Head of caudate nucleus (tissue), 42 donors: ENCODE measurements around the gene MT1F.
"Not testable (repeated sequence)": the region's sequence is repeated elsewhere in the genome, so short reads cannot be mapped to it uniquely, and the experiment has no call there.

Source experiments
- DNase-seq, 42 donors: peaks; one replicate each; pipeline versions ENCODE4 v3.0.0 to v3.0.0-alpha.2; 2020 to 2021; ENCODE audit warnings: mixed read lengths in 7 of 42
- intact Hi-C: fragments of 100-400 bp; cut with DNase I; formaldehyde crosslinking; loops from one replicate; pipeline ENCODE4 v1.15.0; 2022

MT1F gene

DNA sequence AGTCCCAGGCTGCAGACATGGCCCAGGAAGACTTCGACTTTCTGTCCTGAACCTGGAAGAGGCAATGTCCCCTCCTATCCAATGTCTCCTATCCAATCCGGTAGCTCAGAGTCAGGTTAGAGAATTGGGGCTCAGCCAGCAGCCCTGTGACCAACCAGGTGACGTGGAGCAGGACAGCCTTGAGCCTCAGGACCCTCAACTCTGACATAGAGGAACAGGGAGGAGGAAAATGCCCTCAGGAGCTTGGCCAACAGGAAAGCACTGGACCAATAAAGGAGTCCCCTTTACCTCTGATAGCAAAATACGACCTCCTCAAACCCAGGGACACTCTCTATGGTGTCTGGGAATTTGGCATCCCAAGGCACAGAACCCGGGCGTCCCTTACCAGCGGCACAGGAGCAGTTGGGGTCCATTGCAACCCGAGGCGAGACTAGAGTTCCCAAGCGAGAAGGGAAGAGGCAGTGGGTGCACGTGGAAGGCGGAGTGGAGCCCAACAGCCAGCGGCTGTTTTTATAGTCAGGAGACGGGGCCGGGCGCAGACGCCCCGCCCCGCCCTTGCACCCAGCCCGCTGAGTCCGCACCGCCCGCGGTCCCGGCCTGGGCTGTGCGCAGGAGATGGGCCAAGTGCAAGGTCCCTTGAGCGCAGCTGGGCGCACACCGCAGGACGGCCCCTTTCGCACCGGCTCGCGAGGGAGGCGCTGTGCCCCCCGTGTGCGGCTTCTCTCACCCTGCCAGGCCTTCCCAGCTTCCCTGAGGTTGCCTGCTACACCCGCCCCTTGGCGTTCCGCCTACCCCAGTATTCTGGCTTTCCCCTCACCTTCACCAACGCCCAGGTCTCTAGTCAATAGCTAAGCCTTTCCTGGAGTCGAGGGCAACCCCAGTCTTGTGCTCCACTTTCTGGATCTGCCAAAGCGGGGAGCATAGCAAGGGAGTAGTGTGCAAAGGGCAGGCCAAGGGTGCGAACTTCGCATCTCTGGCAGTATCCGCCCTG is 10.1 kb downstream of the MT1F start, which contains the start of gene MT1G:
Gene MT1G, minus strand, starts transcription at position 485 of the 991 bp plus-strand sequence. Its CDS starts 72 bp downstream, at position 413.
- intact Hi-C loops: no loop called here
- peak in 26 of 42 donors; percentile 21 to 68 (median 44) for DNase-seq

DNA sequence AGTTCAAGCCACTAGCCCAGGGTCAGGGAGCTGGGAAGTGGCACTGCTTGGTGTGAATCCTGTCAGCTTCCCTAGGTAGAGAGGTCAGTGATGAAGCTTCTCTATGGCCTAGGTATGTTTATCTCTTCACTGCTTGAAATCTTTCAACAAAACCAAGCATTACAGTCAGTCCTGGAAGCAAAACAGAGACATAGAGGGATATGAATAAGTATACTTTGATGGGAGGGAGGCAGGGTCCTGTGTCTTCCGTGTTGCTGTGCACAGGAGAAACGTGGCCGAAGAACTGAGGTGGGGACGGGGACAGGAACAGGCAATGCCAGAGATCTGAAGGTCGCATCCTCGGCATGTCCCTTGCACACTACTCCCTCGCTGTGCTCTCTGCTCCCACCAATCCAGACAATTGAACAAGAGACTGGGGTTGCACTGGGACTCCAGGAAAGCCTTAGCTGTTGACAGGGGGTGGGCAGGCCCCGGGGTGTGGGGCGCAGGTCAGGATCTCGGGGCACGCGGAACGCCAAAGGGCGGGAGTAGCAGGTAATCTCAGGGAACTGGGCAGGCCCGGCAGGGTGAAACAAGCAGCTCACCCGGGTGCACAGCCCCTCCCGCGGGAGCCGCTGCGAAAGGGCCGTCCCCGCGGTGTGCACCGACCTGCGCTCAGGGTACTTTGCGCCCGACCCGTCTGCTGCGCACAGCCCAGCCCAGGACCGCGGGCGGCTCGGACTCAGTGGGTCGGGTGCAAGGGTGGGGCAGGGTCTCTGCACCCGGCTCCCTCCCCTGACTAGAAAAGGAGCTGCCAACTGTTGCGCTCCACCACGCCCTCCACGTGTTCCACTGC is 11.5 kb downstream of the MT1F start, which contains the start of gene MT1H:
Gene MT1H, plus strand, starts transcription at position 810 of the 835 bp plus-strand sequence. CDS start 71 bp downstream, outside the sequence.
- peak in 1 of 42 donors; percentile 52 for DNase-seq
- intact Hi-C loops: no loop called here

DNA sequence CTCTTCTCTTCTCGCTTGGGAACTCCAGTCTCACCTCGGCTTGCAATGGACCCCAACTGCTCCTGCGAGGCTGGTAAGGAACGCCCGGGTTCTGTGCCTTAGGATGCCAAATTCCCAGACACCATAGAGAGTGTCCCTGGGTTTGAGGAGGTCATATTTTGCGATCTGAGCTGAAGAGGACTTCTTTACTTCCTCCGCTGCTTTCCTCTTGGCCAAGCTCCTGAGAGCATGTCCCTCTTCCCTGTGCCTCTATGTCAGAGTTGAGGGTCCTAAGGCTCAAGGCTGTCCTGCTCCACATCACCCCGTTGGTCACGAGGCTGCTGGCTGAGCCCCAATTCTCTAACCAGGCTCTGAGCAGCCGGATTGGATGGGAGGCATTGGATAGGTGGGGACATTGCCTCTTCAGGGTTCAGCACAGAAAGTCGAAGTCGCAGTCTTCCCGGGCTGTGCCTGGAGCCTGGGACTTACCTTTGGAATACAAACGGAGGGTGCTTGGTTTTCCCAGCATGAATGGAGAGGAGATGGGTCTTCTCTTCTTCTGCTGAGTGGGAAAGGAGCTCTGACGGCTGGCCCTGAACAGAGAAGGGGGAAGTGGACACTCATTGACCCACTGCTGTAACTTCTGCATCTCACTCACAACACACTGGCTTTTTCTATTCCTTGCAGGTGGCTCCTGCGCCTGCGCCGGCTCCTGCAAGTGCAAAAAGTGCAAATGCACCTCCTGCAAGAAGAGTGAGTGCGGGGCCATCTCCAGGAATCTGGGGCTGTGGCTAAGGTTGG is 12.3 kb downstream of the MT1F start:
- DNase-seq: no peak
- intact Hi-C loops: no loop called here

DNA sequence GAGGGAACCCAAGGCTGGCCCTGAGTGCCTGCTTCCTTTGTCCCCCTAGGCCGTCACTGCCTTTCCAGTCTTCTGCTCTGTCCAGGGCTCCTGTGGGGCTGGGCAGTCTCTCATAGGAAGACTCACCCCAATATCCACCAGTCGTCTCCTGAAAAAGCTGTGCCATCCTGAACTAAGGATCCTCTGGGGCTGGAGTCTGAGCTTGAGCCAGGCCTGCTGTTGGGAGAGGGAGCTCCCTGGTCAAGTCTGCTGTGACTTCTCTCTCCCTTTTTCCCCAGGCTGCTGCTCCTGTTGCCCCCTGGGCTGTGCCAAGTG is 12.8 kb downstream of the MT1F start:
- intact Hi-C loops: no loop called here
- DNase-seq: no peak

DNA sequence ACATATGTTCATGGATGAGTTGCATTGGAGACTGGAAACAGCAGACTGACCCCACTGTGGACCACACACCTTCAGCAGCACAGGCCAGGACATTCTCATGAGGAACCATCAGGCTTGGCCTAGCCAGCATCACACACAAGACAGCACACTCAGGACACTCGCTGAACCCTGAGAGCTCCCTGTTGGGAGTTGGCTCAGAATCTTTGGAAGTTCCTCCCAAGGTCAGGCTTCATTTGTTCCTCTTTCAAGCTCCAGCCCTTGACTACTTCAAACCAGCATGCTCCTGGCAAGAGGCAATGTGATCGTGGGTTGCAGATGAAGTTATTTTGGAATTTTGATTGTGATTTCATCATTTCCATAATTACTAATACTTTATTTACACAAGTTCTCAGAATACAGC is 13.9 kb downstream of the MT1F start:
- intact Hi-C loops, DNase-seq: not testable (repeated sequence)

DNA sequence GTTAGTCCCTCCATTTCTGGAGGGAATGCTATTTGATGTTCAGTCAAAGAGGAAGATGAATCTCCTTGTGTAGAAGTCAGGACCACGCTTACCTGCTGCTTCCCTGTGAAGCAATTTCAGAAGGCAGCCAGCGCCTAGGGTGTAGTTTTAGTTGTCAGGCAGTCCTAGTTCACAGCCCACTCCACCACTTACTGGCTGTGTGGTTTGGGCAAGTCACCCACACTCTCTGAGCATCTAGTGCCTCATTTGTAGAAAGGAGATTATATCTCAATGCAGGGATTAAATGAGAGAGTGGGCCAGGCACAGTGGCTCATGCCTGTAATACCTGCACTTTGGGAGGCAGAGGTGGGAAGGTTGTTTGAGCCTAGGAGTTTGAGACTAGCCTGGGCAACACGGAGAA is 14.4 kb downstream of the MT1F start:
- DNase-seq, intact Hi-C loops: not testable (repeated sequence)

DNA sequence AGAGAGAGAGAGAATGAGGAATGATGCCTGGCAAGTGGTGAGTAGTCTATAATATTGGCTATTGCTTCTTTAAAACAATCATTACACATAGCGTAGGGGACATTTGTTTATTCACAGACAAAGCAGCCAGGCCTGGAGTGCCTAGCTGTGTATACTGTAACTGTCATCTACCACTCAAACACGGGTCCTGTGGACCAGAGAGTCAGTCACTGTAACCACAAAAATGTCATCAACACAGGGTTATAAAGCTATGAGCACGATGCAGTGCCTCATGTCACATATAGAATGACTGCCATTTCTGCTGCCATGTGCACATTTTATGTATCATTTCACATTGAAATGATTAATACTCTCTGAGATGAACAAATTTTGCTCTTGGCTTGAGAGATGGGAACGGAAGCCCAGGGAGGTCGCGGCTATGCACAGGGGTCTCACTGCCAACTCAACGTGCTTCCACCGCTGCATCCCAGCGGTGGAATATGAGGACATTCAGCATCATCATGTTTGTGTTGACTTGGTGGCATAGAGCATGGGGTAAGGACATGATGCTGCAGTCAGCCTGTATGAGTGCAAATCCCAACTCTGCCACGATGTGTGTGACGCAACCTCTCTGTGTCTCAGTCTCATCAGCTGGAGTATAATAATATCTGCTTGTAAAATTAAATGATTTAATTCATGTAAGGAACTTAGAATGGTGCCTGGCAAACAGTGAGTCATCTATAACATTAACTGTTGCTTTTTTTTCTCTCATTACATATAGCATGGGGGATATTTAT is 15.2 kb downstream of the MT1F start:
- intact Hi-C loops: no loop called here
- peak in 6 of 42 donors; percentile 38 to 70 (median 44) for DNase-seq

DNA sequence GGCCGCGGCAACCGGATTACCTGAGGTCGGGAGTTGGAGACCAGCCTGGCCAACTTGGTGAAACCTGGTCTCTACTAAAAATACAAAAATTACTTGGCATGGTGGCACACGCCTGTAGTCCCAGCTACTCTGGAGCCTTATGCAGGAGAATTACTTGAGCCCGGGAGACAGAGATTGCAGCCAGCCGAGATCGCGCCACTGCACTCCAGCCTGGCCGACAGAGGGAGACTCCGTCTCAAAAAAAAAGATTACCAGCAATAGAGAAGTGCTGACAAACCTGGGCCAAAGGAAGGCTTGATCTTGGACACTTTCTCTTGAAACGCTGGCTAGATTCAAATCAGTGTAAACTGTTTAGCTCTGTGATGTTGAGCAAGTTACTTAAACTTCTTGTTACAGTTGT is 16.2 kb downstream of the MT1F start:
- DNase-seq: peak in 4 of 42 donors; percentile 22 to 64 (median 30)
- intact Hi-C loops: no loop called here

DNA sequence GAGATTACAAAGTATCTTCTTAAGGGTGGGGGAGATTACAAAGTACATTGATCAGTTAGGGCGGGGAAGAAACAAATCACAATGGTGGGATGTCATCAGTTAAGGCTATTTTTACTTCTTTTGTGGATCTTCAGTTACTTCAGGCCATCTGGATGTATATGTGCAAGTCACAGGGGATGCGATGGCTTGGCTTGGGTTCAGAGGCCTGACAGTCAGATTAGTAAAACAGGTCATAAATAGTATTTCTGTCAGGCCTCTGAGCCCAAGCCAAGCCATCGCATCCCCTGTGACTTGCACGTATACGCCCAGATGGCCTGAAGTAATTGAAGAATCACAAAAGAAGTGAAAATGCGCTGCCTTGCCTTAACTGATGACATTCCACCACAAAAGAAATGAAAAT is 16.8 kb downstream of the MT1F start:
- DNase-seq, intact Hi-C loops: not testable (repeated sequence)

DNA sequence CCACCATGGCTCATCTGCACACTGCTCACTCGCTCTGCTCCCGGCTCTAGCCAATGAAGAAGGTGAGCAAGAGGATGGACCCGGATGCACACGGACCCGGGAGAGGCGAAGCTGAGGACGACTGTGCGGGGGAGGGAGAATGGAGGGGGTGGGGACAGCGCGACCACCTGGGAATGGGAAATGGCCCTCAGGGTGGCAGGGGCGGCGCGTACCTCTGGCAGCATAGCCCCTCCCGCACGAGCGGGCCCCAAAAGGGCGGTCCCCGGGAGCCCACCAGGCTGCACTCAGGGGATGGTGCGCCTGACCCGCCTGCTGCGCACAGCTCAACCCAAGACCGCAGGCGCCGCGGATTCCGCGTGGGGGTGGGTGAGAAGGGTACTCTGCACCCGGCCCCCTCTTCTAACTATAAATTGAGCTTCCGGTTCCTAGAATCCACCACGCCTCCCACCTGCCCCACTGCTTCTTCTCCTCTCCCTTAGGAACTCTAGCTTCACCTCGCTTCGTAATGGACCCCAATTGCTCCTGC is 18.0 kb downstream of the MT1F start:
- DNase-seq: no peak
- intact Hi-C loops: no loop called here

DNA sequence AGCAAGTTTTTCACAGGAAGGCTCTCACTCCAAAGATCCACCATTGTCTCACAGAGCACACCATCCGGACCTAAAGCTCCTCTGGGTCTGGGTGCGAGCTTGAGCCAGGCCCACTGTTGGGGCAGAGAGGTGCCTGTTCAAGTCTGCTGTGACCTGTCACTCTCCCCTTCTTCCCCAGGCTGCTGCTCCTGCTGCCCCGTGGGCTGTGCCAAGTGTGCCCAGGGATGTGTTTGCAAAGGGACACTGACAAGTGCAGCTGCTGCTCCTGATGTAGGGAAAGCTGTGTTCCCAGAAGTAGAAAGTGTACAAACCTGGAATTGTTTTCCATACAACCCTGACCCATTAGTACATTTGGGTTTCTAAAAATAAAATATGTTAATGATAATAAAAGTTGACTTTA is 19.7 kb downstream of the MT1F start:
- no peak for DNase-seq
- intact Hi-C loops: no loop called here

DNA sequence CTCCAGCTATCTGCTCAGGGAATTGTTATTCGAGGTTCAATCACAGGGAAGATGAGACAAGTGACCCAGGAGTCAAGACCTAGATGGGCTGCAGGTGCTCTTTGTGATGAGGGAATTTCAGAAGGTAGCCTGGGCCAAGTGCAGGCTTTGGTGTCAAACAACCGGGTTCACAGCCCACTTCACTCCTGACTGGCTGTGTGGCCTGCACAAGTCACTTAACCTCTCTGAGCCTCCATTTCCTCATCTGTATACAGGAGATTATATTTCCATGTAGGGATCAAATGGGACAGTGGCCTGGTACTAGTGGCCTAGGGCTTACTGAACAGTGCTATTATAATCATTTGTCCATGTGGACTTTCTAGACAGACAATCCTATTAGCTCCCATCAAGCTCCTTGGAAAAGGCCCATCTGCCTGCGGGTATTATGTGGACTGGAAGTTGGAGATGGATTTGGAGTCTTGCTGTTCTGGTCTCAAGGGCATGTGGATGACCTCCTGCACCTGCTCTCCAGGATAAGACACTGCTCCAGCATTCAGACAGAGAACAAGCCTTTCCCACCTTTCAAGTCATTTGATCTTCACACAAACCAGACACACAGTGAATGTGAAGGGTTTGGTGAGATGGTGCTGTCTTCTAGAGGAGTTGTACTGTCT is 21.4 kb downstream of the MT1F start:
- intact Hi-C loops: no loop called here
- DNase-seq: no peak

DNA sequence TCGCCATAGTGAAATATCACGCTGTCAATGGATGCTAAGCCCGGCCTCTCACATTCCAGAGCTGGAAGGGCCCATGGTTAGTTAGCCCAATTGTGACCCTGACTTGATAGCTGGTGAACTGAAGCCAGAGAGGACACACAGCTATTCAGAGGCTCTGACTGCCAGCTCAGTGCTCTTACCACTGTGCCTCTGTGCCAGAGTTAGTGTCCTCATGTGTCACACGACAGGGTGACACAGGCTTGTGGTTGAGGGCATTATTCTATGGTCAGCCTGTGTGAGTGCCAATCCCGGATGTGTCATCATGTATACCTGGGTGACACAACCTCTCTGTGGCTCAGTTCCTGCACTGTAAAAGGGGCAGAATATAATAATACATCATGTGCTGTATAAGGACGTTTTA is 22.1 kb downstream of the MT1F start:
- intact Hi-C loops: no loop called here
- no peak for DNase-seq

DNA sequence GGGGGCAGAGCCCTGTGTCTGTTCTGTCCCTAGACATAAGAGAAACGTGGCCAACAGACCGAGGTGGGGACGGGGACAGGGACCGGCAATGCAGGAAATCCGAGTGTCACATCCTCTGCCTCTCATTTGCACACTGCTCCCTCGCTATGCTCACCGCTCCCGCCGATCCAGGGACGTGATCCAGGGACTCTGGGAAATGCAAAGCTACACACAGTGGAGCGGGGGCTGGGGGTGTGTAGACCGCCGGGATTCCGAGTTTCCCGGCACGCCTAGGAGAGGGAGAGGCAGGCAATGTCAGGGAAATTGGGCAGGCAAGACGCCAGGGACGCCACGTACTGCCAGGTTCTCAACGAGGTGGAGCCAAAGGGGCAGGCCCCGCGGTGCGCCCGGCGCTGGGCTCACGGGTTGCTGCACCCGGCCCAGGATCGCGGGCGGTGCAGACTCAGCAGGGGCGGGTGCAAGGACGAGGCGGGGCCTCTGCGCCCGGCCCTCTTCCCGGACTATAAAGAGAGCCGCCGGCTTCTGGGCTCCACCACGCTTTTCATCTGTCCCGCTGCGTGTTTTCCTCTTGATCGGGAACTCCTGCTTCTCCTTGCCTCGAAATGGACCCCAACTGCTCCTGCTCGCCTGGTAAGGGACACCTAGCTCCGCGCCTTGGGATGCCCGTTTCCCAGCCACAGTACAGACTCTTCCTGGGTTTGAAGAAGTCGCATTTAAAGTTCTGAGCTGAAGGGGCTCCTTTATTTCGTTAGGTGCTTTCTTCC is 24.4 kb downstream of the MT1F start, which contains the start of gene MT1X:
Gene MT1X, plus strand, starts transcription at position 532 of the 764 bp plus-strand sequence. Its CDS starts 71 bp downstream, at position 603.
- intact Hi-C loops: no loop called here
- peak; percentile 75 to 98 (median 92) for DNase-seq

DNA sequence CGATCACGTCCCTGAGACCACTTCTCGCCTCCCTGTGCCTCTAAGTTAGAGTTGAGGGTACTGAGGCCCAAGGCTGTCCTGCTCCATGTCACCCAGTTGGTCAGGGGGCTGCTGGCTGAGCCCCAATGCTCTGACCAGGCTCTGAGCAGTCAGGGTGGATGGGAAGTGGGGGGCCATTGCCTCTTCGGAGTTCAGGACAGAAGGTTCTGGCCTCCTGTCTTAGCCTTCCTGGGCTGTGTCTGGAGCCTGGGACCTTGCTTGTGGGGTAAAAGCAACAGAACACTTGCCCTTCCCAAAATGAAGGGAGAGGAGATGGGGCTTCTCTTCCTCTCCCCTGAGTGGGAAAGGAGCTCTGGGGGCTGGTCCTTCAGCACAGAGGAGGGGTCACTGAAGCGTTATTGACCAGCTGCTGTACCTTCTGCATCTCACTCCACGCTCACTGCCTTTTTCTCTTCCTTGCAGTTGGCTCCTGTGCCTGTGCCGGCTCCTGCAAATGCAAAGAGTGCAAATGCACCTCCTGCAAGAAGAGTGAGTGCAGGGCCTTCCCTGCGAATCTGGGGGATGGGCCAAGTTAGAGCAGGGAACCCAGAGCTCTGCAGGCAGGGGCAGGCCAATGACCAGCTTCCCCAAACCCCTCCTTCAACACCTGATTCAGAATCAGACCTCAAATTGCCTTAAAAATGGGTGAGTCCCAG is 25.1 kb downstream of the MT1F start:
- peak in 2 of 42 donors; percentile 15 to 55 for DNase-seq
- intact Hi-C loops: no loop called here
